Karpas-422 (cell line): Measurements from ENCODE around the gene SNRPD2. TPM values are rescaled to one million over a fixed set of nuclear protein-coding genes. Genes with fewer than 3 reads are reported as not detected.
"Not testable (repeated sequence)": the region's sequence is repeated elsewhere in the genome, so short reads cannot be mapped to it uniquely, and the experiment has no call there.

Source experiments
- DNase-seq: peaks from one replicate; pipeline ENCODE4 v3.0.0-alpha.2; 2015
- H2AFZ ChIP-seq: fragments of 200-600 bp; sonication (generic); 2 replicates; pipeline ENCODE4 v1.6.1; 2014; ENCODE audit warnings: antibody characterized with exemption, low read length, mixed read lengths
- H3K27ac ChIP-seq: fragments of 200-600 bp; sonication (generic); 2 replicates; pipeline ENCODE4 v1.5.1; 2014; ENCODE audit warnings: mild to moderate bottlenecking, low read length, moderate library complexity
- H3K27me3 ChIP-seq: fragments of 200-600 bp; sonication (generic); 2 replicates; pipeline ENCODE4 v1.6.1; 2014; ENCODE audit warnings: low read length, mixed read lengths
- H3K36me3 ChIP-seq: fragments of 200-600 bp; sonication (generic); 2 replicates; pipeline ENCODE4 v1.6.1; 2014; ENCODE audit warnings: low read length, mixed read lengths; ENCODE audit not compliant: insufficient read depth
- H3K4me1 ChIP-seq: fragments of 200-600 bp; sonication (generic); 2 replicates; pipeline ENCODE4 v1.6.1; 2014; ENCODE audit warnings: mild to moderate bottlenecking, low read length, mixed read lengths
- H3K4me2 ChIP-seq: fragments of 200-600 bp; sonication (generic); 2 replicates; pipeline ENCODE4 v1.6.1; 2014; ENCODE audit warnings: low read length, low read depth, mild to moderate bottlenecking; ENCODE audit not compliant: poor library complexity, severe bottlenecking
- H3K4me3 ChIP-seq: fragments of 200-600 bp; sonication (generic); 2 replicates; pipeline ENCODE4 v1.5.1; 2014; ENCODE audit warnings: mild to moderate bottlenecking, antibody characterized with exemption, low read length, mixed read lengths
- H3K79me2 ChIP-seq: fragments of 200-600 bp; sonication (generic); 2 replicates; pipeline ENCODE4 v1.6.1; 2014; ENCODE audit warnings: mild to moderate bottlenecking, low read length, mixed read lengths
- H3K9ac ChIP-seq: fragments of 200-600 bp; sonication (generic); 2 replicates; pipeline ENCODE4 v1.6.0; 2014; ENCODE audit warnings: low read length
- H3K9me2 ChIP-seq: fragments of 200-600 bp; sonication (generic), shearing (Covaris generic); replicated peaks from 2 replicates; pipeline ENCODE4 v1.6.0; 2014; ENCODE audit warnings: mild to moderate bottlenecking, low read length, moderate library complexity; ENCODE audit not compliant: insufficient read depth
- H3K9me3 ChIP-seq: fragments of 300-700, 200-600 bp; sonication (generic); 2 replicates; pipeline ENCODE4 v1.6.1; 2014; ENCODE audit warnings: low read length, mixed read lengths
- H4K20me1 ChIP-seq: fragments of 200-600 bp; sonication (generic); 2 replicates; pipeline ENCODE4 v1.6.1; 2014; ENCODE audit warnings: mild to moderate bottlenecking, antibody characterized with exemption, low read length, low read depth; ENCODE audit not compliant: insufficient read depth
- total RNA-seq: library from RNA; depleted of rRNA; stranded (reverse); fragments of >200 nt; shearing (Covaris generic); gene quantifications from 2 replicates; pipeline ENCODE4 v1.2.3, GENCODE V29; 2014; ENCODE audit warnings: low replicate concordance

Gene SNRPD2
- total RNA-seq, 1 experiment from 2014 or later = 540 TPM

DNA sequence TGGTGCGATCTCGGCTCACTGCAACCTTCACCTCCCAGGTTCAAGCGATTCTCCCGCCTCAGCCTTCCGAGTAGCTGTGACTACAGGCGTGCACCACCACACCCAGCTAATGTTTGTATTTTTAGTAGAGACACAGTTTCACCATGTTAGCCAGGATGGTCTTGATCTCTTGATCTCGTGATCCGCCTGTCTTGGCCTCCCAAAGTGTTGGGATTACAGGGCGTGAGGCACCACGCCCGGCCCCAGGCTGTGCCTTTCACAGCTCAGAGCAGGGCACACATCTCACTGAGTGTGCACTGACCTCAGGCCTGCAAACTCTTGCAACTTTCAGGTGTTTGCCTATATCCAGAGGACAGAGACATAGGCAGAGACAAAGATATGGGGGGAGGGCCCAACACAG lies 6.7 kb downstream of the SNRPD2 start:
- not testable (repeated sequence) for DNase-seq, H3K4me3 ChIP-seq, H3K4me1 ChIP-seq, H3K4me2 ChIP-seq, H3K27ac ChIP-seq, H3K27me3 ChIP-seq, H3K9me2 ChIP-seq, H3K79me2 ChIP-seq, H4K20me1 ChIP-seq, H2AFZ ChIP-seq, H3K9me3 ChIP-seq, H3K9ac ChIP-seq
- peaks cover 12% of the 10 kb centered on the region; the same call in 1 of the 2 replicates for H3K36me3 ChIP-seq

- peaks cover 8% of the 10 kb centered on the region for H3K4me1 ChIP-seq
- no peak overlapping the region for H3K27ac ChIP-seq
- no peak overlapping the region for H2AFZ ChIP-seq
- H3K9me3 ChIP-seq = no peaks in the 10 kb centered on the region
- H3K9me2 ChIP-seq = no peaks in the 10 kb centered on the region
- no peak overlapping the region for H3K4me2 ChIP-seq
- no peaks in the 10 kb centered on the region for H4K20me1 ChIP-seq
- no peaks in the 10 kb centered on the region for H3K79me2 ChIP-seq
- H3K36me3 ChIP-seq = peaks cover 4% of the 10 kb centered on the region; the same call in 1 of the 2 replicates
- no peak overlapping the region for H3K4me3 ChIP-seq
- no peaks in the 10 kb centered on the region for H3K27me3 ChIP-seq
- no peak for DNase-seq
- H3K9ac ChIP-seq = no peak overlapping the region
Observed at GRCh38 chr19:45682908-45683307, 8.8 kb downstream of the SNRPD2 start.

- no peak overlapping the region for H3K27ac ChIP-seq
- H3K4me1 ChIP-seq = peaks cover 8% of the 10 kb centered on the region
- H4K20me1 ChIP-seq = no peaks in the 10 kb centered on the region
- no peaks in the 10 kb centered on the region for H3K27me3 ChIP-seq
- H3K4me3 ChIP-seq = peak overlapping the region; percentile 39; the same call in 1 of the 2 replicates
- H3K9ac ChIP-seq = no peak overlapping the region; the same call in 1 of the 2 replicates
- H3K4me2 ChIP-seq = peak overlapping the region; percentile 61
- no peaks in the 10 kb centered on the region for H3K9me2 ChIP-seq
- peaks cover under 1% of the 10 kb centered on the region; the same call in 1 of the 2 replicates for H3K36me3 ChIP-seq
- H3K79me2 ChIP-seq = no peaks in the 10 kb centered on the region
- no peak for DNase-seq
- no peaks in the 10 kb centered on the region for H3K9me3 ChIP-seq
- no peak overlapping the region for H2AFZ ChIP-seq
Observed at GRCh38 chr19:45682117-45682516, 9.6 kb downstream of the SNRPD2 start.

GRCh38 chr19:45681391-45682015 lies 10.2 kb downstream of the SNRPD2 start:
- no peak overlapping the region for H3K27ac ChIP-seq

DNA sequence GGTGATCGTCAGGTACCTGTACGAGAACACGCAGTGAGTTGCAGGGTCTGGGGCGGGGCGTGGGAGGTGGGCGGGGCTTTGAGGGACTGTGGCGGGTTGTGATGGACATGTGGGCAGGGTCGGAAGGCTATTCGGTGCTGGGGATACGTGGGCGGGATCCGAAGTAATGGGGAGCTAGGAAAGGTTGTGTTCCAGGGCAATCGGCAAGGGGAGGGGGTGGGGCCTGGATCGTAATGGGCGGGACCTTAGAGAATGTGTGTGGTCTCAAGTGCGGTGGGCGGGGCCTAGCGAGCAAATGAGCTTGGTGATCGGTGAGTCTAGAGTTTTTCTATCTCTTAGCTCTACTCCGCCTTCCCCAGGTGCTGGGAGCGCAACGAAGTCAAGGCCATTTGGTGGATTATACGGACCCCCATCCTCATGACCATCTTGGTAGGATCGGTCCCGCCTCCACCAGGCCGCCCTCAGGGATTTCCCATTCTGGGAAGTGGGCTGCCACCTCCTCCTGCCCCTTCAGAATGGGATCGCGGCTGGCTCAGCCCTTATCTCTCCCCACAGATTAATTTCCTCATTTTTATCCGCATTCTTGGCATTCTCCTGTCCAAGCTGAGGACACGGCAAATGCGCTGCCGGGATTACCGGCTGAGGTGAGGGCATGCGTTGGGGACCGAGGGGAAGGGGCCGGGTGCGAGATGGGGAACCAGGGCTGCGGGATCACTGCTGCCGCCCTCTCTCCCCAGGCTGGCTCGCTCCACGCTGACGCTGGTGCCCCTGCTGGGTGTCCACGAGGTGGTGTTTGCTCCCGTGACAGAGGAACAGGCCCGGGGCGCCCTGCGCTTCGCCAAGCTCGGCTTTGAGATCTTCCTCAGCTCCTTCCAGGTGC lies 14.2 kb downstream of the SNRPD2 start:
- H3K9me2 ChIP-seq = no peaks in the 10 kb centered on the region

More at GRCh38 chr19:45681391-45682015, 10.2 kb downstream of the SNRPD2 start:
- Histone ChIP-seq H3K9me2 (no peaks in the 10 kb centered on the region), H3K4me2 (peak overlapping the region; percentile 61), H3K4me1 (peaks cover 8% of the 10 kb centered on the region), H3K9ac (peak overlapping the region; percentile 57), H2AFZ (no peak overlapping the region), H3K4me3 (peak overlapping the region; percentile 39; the same call in 1 of the 2 replicates), H3K27me3 (no peaks in the 10 kb centered on the region), H4K20me1 (no peaks in the 10 kb centered on the region), H3K36me3 (no peaks in the 10 kb centered on the region; the same call in 1 of the 2 replicates), H3K9me3 (no peaks in the 10 kb centered on the region), H3K79me2 (no peaks in the 10 kb centered on the region)
- DNase-seq = peak; percentile 93

GRCh38 chr19:45676851-45677263 lies 14.9 kb downstream of the SNRPD2 start:
- no peaks in the 10 kb centered on the region for H3K79me2 ChIP-seq
- no peaks in the 10 kb centered on the region for H4K20me1 ChIP-seq
- H3K27ac ChIP-seq = no peak overlapping the region
- no peak for DNase-seq
- no peak overlapping the region for H3K4me2 ChIP-seq
- H3K36me3 ChIP-seq = no peaks in the 10 kb centered on the region
- H3K9me2 ChIP-seq = no peaks in the 10 kb centered on the region
- no peak overlapping the region for H3K9ac ChIP-seq
- H3K4me1 ChIP-seq = peaks cover 6% of the 10 kb centered on the region
- no peaks in the 10 kb centered on the region for H3K9me3 ChIP-seq
- H2AFZ ChIP-seq = no peak overlapping the region
- H3K27me3 ChIP-seq = no peaks in the 10 kb centered on the region
- no peak overlapping the region for H3K4me3 ChIP-seq

More for the DNA sequence above, 14.2 kb downstream of the SNRPD2 start:
- no peaks in the 10 kb centered on the region for H3K36me3 ChIP-seq
- H4K20me1 ChIP-seq = no peaks in the 10 kb centered on the region
- H2AFZ ChIP-seq = no peak overlapping the region
- H3K4me1 ChIP-seq = peaks cover 8% of the 10 kb centered on the region
- H3K79me2 ChIP-seq = no peaks in the 10 kb centered on the region
- no peak overlapping the region for H3K4me2 ChIP-seq
- no peak overlapping the region for H3K27ac ChIP-seq
- H3K4me3 ChIP-seq = no peak overlapping the region
- H3K9me3 ChIP-seq = no peaks in the 10 kb centered on the region
- DNase-seq = peak; percentile 85
- no peaks in the 10 kb centered on the region for H3K27me3 ChIP-seq
- H3K9ac ChIP-seq = no peak overlapping the region

- Histone ChIP-seq H3K27ac (no peak overlapping the region), H3K27me3 (no peaks in the 10 kb centered on the region), H3K4me3 (no peak overlapping the region), H3K9me3 (no peaks in the 10 kb centered on the region), H3K79me2 (no peaks in the 10 kb centered on the region), H3K4me1 (no peaks in the 10 kb centered on the region), H3K9me2 (no peaks in the 10 kb centered on the region), H3K9ac (no peak overlapping the region), H3K36me3 (no peaks in the 10 kb centered on the region), H4K20me1 (no peaks in the 10 kb centered on the region), H3K4me2 (no peak overlapping the region), H2AFZ (no peak overlapping the region)
- DNase-seq = no peak
Observed at GRCh38 chr19:45674946-45675345, 16.8 kb downstream of the SNRPD2 start.
